Measurements from ENCODE around the gene EFCAB11.

GRCh38 chr14:89936654-89937185, 17.8 kb downstream of the EFCAB11 start:
- TF ChIP-seq CTCF (IDR thresholded peaks at IDR 0.05; ENCODE audit: low read depth, low read length) (no peak), POLR2A (IDR thresholded peaks at IDR 0.05; ENCODE audit: extremely low read depth, insufficient read length) (no peak)
